IPS-15b (cell line): ENCODE measurements around the gene KCNJ18.
"Not testable (repeated sequence)": the region's sequence is repeated elsewhere in the genome, so short reads cannot be mapped to it uniquely, and the experiment has no call there.

ENCODE experiments used
- H3K27me3 ChIP-seq: one replicate; pipeline ENCODE4 v1.6.1; 2013; ENCODE audit warnings: low read length; ENCODE audit not compliant: control insufficient read depth, insufficient read depth
- H3K36me3 ChIP-seq: one replicate; pipeline ENCODE4 v1.6.1; 2013; ENCODE audit warnings: low read length; ENCODE audit not compliant: control insufficient read depth, insufficient read depth
- H3K4me1 ChIP-seq: one replicate; pipeline ENCODE4 v1.6.1; 2013; ENCODE audit warnings: mild to moderate bottlenecking, low read length; ENCODE audit not compliant: control insufficient read depth, insufficient read depth
- H3K4me3 ChIP-seq: one replicate; pipeline ENCODE4 v1.5.1; 2013; ENCODE audit warnings: low read depth, low read length
- H3K9ac ChIP-seq: one replicate; pipeline ENCODE4 v1.6.1; 2013; ENCODE audit warnings: low read depth, mild to moderate bottlenecking, low read length
- H3K9me3 ChIP-seq: one replicate; pipeline ENCODE4 v1.6.1; 2013; ENCODE audit warnings: mild to moderate bottlenecking, low read length; ENCODE audit not compliant: control insufficient read depth, insufficient read depth

KCNJ18 gene

GRCh38 chr17:21674242-21674731, 18.0 kb upstream of the KCNJ18 start:
- H3K36me3 ChIP-seq: no peaks in the 10 kb centered on the region
- no peak overlapping the region for H3K4me3 ChIP-seq
- no peaks in the 10 kb centered on the region for H3K4me1 ChIP-seq
- peaks cover 24% of the 10 kb centered on the region for H3K9me3 ChIP-seq
- no peaks in the 10 kb centered on the region for H3K27me3 ChIP-seq
- H3K9ac ChIP-seq: no peak overlapping the region

DNA sequence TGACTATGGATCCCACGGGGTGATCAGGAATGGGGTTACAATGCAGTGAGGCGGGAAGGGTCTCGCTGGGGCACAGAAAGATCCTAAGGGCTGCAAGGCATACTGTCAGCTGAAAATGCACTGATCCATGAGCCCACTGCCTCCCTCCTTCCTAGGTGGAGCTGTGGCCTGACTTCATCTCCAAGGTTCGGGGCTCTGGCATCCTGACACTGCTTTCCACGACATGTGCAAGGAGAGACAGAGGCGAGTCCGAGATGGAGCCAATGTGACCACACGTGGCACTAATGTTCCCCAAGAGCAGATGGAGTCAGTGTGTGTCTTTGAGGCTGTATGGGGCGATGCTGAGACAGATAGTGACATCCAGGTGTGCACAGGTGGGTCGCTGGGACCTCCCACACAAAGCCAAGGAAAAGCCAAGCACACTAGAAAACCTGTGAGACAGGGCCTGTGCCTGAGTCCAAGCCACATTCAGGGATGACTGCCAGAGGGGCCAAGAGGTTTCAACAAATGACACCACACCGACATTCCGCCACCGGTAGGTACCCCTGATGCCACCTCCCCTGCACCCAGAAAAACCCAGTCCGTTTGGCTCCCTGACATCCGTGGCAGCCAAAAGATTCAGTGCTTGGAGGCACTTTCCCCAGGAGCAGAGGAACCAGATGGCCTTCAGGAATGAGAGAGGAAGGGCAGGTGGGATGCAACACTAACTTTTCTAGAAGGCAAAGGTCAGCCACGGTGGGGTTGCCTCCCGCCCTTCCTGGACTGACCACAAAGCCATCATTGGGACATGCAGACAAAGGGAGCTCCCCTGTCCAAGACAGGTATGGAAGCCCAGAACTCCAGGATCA, 17.2 kb upstream of the KCNJ18 start:
- H3K4me3 ChIP-seq, H3K9ac ChIP-seq, H3K4me1 ChIP-seq, H3K27me3 ChIP-seq, H3K36me3 ChIP-seq: not testable (repeated sequence)
- H3K9me3 ChIP-seq: peaks cover 21% of the 10 kb centered on the region

- H3K36me3 ChIP-seq, H3K9ac ChIP-seq, H3K4me1 ChIP-seq, H3K27me3 ChIP-seq, H3K4me3 ChIP-seq: not testable (repeated sequence)
- H3K9me3 ChIP-seq: peaks cover 21% of the 10 kb centered on the region
Observed at GRCh38 chr17:21675739-21676130, 16.6 kb upstream of the KCNJ18 start.

GRCh38 chr17:21676281-21677111, 15.8 kb upstream of the KCNJ18 start:
- H3K9me3 ChIP-seq: peaks cover 21% of the 10 kb centered on the region

DNA sequence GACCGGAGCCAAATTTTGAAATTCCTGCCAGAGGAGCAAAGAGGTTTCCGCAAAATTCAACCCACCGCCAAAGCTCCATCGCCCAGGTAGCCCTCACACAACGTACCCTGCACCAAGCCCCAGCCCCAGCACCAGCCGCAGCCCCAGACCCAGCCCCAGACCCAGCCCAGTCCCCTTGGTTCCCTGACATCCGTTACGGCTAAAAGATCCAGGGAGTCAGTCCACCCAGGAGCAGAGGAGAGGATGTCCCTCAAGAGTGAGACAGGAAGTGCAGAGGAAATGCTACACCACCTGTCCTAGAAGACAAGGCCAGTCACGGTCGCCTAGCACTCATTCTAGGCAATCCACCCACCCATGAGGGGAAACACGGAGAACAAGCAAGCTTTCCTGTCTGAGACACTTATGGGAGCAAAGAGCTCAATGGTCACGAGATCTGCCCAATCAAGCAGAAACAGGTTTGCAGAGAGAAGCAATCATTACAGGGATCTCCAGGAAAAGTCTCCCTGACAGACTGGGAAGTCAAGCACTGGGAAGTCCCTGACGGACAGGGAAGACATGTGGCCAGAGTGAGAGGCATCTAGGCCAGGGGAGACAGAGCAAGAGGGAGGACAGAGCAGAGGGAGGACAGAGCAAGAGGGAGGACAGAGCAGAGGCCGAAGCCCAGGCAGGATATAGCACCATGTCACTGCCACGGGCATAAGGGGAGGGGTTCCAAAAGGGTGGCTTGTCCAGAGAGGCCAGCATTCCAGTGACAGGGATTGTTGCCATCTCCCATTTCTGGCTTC, 15.0 kb upstream of the KCNJ18 start:
- Histone ChIP-seq H3K9ac (no peak overlapping the region), H3K4me1 (no peaks in the 10 kb centered on the region), H3K4me3 (no peak overlapping the region), H3K36me3 (no peaks in the 10 kb centered on the region), H3K9me3 (peaks cover 21% of the 10 kb centered on the region), H3K27me3 (no peaks in the 10 kb centered on the region)

More at GRCh38 chr17:21676281-21677111, 15.8 kb upstream of the KCNJ18 start:
- no peaks in the 10 kb centered on the region for H3K4me1 ChIP-seq
- no peak overlapping the region for H3K4me3 ChIP-seq
- H3K9ac ChIP-seq: no peak overlapping the region
- no peaks in the 10 kb centered on the region for H3K27me3 ChIP-seq
- no peaks in the 10 kb centered on the region for H3K36me3 ChIP-seq

DNA sequence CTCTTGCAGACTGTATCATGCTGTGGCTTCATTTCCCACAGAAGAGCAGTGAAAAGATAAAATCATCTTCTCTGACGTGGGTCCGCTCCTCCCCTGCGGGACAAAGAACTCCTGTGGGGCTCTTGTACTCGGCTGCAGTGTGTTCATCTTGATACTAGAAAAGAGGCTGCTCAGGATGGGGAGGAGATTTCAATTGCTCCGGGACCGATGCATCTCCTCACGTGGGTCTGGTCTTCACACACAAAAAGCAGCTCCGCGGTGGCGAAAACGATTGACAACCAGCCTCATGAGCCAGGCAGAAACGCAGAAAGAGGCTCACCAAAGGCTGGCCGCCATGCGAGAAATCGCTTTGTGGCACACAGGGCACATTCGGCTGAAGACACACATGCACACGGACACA, 14.4 kb upstream of the KCNJ18 start:
- H3K4me1 ChIP-seq: no peaks in the 10 kb centered on the region
- no peak overlapping the region for H3K4me3 ChIP-seq
- no peaks in the 10 kb centered on the region for H3K27me3 ChIP-seq
- H3K36me3 ChIP-seq: no peaks in the 10 kb centered on the region
- H3K9ac ChIP-seq: no peak overlapping the region
- H3K9me3 ChIP-seq: peaks cover 21% of the 10 kb centered on the region

- Histone ChIP-seq H3K9me3 (peaks cover 21% of the 10 kb centered on the region), H3K36me3 (no peaks in the 10 kb centered on the region), H3K4me1 (no peaks in the 10 kb centered on the region), H3K4me3 (no peak overlapping the region), H3K9ac (no peak overlapping the region), H3K27me3 (no peaks in the 10 kb centered on the region)
Observed at GRCh38 chr17:21678393-21679081, 13.8 kb upstream of the KCNJ18 start.

DNA sequence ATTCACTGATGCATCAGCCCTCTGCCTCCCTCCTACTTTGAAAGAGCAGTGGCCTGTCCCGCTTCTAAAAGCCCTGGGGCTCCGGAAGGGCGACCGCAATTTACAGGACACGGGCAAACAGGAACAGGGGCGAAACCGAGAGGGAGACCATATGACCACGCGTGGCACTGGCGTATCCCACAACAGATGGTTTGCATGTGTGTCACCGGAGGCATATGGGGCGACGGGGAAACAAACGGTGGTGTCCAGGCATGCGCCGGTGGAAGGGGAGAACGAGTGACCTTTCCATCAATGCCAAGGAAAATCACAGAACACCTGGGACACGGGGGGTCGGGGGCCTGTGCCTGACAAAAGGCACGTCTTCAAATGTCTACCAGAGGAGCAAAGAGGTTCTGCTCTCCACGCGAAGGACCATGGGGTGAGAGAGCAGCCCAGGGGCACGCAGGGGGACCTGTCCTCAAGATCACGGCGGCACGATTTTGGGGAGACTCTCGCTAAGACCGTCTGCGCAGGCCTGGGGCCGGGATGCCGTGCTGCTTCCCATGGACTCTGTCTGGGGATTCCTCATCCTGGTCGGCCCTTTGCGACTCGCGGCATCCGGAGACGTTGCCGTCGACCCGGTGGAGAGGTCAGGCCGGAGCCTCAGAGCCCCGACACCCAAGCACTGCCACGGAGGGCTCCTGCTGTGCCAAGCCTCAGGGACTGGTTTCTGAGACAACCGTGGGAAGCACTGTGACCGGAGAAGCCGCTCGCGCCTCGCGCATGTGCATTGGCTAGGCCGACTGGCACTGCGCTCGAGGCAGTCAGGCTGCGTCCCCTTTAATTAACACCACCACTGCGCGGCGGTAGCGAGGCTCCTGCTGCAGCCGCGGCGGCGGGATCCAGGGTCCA, 12.8 kb upstream of the KCNJ18 start:
- peaks cover 21% of the 10 kb centered on the region for H3K9me3 ChIP-seq
- H3K36me3 ChIP-seq: no peaks in the 10 kb centered on the region
- no peaks in the 10 kb centered on the region for H3K27me3 ChIP-seq
- no peaks in the 10 kb centered on the region for H3K4me1 ChIP-seq
- no peak overlapping the region for H3K9ac ChIP-seq
- no peak overlapping the region for H3K4me3 ChIP-seq

DNA sequence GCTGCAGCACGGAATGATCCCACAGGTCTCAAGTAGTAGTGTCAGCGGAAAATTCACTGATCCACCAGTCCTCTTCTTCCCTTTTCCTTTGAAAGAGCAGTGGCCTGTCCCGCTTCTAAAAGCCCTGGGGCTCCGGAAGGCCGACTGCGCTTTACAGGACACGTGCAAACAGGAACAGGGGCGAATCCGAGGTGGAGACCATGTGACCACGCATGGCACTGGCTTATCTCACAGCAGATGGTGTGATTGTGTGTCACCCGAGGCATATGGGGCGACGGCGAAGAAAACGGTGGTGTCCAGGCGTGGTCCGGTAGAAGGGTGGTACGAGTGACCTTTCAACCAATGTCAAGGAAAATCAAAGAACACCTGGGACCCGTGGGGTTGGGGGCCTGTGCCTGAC, 12.0 kb upstream of the KCNJ18 start:
- H3K9me3 ChIP-seq: peaks cover 16% of the 10 kb centered on the region
- H3K4me1 ChIP-seq: no peaks in the 10 kb centered on the region

GRCh38 chr17:21680850-21681351, 11.4 kb upstream of the KCNJ18 start:
- not testable (repeated sequence) for H3K27me3 ChIP-seq, H3K4me3 ChIP-seq, H3K9ac ChIP-seq, H3K36me3 ChIP-seq, H3K4me1 ChIP-seq
- H3K9me3 ChIP-seq: peaks cover 12% of the 10 kb centered on the region

More for the DNA sequence above, 12.0 kb upstream of the KCNJ18 start:
- no peak overlapping the region for H3K4me3 ChIP-seq
- no peaks in the 10 kb centered on the region for H3K27me3 ChIP-seq
- no peak overlapping the region for H3K9ac ChIP-seq
- no peaks in the 10 kb centered on the region for H3K36me3 ChIP-seq
